ENCODE data around the gene TNFRSF19.

The TNFRSF19 gene

DNA sequence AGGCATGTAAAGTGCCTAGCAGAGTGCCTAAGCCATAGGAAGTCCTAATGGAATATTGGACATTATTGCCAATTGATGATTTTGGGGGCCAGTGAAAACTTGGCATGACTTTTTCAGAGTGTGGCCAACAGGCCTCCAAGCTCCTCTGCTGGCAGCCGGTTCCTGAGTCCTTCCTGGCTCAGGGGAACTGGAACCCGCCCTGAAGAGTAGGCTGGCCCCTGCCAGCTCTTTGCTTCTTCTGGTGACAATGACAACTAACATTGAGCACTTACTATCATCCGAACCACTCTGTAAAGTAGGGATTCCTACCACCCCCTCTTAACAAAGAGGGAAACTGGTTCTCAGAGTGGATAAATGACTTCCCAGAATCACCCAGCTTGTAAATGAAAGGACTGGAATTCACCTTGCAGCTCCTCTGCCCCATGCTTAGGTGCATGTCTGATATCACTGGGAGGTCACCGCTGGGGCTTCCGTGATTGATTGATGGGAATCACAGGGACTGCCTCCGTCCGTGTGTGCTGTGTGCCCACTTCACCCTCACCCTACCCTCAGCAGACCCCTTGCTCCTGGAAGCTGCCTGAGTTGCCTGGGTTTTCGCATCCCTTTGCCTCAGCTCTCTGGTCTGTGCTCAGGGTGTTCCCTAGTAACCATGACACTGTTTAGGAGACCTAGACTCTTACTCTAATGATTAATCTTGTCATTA, 50.6 kb downstream of the TNFRSF19 start:
- Histone ChIP-seq H3K27ac (no peak overlapping the region), H3K4me3 (no peak overlapping the region)

DNA sequence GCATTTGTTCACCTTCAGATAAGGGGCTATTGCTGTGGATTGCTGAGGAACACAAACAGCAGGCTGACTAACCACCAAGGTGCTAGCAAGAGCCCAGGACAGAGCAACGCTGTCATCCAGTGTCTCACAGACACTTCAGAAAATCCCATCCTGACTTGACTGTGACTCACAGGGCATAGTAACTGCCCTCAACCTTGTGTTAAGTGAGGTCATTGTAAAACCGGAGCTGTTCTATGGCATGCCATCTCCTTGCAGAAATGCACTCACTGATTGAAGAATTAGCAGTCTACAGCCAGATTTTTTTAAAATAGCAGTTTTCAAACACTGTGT, 51.1 kb downstream of the TNFRSF19 start:
- no peak overlapping the region for H3K27ac ChIP-seq
- H3K4me3 ChIP-seq: no peak overlapping the region

DNA sequence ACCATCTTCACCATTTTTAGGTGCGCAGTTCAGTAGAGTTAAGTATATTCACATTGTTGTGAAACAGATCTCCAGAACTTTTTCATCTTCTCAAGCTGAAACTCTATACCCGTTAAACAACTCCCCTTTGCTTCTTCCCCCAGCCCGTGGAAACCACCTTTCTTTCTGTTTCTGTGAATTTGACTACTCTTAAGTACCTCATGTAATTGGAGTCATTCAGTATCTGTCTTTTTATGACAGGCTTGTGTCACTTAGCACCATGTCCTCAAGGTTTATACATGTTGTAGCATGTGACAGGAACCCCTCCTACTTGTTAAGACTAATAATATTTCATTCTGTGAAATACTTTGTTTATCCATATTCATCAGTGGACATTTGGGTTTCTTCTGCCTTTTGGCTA, 52.8 kb downstream of the TNFRSF19 start:
- no peak overlapping the region for H3K27ac ChIP-seq
- no peak overlapping the region for H3K4me3 ChIP-seq

DNA sequence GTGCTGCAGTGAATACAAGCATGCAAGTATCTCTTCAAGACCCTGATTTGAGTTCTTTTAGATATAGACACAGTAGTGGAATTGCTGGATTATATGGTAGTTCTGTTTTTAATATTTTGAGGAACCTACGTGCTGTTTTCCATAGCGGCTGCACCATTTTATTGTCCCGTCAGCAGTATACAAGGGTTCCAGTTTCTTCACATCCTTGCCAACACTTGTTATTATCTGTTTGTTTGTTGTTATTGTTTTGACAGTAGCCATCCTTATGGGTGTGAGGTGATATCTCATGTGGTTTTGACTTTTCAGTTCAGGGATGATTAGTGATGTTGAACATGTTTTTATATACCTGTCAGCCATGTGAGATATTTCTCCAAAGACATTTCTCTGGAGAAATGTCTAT, 53.2 kb downstream of the TNFRSF19 start:
- no peak overlapping the region for H3K4me3 ChIP-seq

DNA sequence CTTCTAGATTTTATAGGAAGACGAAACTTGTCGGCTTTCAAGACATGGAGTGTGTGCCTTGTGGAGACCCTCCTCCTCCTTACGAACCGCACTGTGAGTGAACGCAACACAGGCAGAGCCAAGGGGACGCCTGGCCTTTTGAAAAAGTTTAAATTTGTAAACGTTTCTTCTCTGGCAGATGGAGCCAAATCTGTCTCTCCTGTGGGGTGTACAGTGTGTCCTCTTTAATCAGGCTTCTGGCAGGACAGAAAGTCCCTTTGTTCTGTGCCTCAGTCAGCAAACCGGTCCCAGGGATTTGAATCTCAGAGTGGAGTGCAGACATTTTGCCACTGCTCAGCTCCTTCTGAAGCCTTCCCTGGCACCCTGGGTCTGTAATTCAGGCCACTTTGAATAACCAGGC, 56.5 kb downstream of the TNFRSF19 start:
- Histone ChIP-seq H3K4me3 (no peak overlapping the region), H3K27ac (no peak overlapping the region)

More for the DNA sequence above, 53.2 kb downstream of the TNFRSF19 start:
- no peak overlapping the region for H3K27ac ChIP-seq

DNA sequence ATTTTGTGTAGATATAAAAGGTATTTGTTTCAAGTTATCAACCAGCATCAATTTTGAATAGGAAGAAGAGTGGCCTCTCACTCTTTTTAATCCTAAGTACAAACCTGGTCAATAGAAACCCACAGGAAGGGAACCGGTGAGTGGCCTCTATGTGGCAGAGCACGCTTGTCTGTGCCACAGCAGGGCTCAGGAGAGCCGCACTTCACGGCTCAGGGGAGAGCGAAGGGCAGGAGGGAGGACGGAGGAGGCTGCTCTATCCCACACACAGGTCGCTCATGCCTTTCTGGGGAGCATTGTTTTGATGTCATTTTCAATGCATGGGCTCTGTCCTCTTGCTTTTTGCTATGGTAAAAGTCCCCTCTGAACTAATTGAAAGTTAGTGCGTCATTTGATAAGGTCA, 57.2 kb downstream of the TNFRSF19 start:
- no peak overlapping the region for H3K4me3 ChIP-seq
- H3K27ac ChIP-seq: no peak overlapping the region

DNA sequence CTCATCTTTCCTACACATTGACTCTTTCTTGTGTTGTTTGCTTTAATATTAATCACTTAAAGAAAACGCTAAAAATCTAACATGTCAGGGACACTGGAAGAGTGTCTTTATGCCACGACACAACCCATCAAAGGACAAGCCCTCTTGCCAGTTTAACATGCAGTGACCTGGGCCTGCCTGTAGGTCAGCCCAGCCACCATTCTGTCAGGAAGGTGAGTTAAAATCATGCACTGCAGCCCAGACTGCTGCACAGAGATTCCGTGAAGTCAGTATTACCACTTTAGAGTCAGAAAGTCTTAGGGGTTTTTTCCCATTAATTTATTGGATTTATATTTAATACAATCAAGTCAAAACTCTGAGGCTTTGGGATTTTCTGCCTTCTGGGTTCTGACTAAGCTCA, 58.0 kb downstream of the TNFRSF19 start:
- Histone ChIP-seq H3K27ac (no peak overlapping the region), H3K4me3 (no peak overlapping the region)

DNA sequence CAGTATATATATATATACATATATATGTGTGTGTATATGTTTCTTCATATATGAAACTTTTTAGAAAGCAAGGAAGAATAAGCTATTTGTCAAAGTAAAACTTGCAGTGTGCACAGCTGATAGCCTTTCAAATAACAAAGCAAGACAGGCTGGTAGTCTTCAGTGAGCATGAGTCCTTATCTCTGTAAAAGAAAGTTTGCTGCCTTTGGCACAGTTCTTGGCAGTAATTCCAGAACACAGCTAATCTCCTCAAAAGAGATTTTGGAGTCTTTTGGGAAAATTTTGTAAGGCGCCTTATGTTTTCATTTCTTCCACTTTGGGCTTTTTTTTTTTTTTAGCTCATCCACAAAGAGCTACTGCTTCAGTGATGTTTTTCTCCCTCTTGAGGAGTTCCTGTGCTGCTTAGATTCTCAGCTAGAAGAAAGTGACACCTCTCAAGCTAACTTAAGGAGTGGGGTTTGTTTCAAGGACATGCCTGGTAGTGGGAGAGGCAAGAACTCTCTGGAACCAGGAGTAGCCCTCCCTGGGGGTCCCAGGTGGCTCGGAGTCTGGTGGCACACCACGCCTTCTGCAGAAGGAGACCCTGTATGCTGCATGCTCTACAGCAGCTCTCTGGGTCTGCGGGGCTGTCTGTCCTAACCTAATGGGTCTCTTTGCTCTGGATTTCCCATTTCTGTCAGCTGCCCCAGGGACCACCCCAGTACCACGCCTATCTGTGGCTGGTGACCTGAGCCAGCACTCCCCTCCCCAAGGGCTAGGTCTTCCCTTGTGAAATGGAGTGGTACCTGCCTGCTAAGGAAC, 58.8 kb downstream of the TNFRSF19 start:
- Histone ChIP-seq H3K4me3 (no peak overlapping the region), H3K27ac (no peak overlapping the region)

DNA sequence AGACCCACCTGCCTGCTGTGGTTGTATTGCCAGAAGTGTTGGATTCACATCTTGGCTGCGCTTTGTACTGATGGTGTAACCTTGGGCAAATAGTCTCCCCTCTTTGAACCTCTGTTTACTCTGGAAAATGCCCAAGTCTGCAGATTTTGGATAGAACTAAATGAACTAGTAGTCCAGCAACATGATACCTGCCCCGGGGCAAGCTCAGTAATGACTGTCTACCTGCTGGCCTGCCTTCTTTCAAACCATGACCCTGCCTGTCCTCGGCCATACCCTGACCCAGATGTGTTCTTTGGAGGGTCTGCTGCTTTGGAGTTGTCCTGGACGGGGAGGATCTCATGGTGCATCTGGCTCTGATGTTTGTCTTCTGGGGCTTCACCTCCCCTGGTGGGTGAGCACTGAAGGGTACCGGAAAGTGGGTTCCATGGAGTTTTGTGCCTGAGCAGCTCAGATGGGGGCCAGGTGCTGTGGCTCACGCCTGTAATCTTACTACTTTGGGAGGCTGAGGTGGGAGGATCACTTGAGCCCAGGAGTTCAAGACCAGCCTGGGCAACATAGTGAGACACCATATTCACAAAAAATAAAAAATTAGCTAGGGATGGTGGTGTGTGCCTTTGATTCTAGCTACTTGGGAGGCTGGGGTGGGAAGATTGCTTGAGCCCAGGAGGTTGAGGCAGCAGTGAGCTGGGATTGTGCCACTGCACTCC, 59.5 kb downstream of the TNFRSF19 start:
- Histone ChIP-seq H3K27ac (no peak overlapping the region), H3K4me3 (no peak overlapping the region)

DNA sequence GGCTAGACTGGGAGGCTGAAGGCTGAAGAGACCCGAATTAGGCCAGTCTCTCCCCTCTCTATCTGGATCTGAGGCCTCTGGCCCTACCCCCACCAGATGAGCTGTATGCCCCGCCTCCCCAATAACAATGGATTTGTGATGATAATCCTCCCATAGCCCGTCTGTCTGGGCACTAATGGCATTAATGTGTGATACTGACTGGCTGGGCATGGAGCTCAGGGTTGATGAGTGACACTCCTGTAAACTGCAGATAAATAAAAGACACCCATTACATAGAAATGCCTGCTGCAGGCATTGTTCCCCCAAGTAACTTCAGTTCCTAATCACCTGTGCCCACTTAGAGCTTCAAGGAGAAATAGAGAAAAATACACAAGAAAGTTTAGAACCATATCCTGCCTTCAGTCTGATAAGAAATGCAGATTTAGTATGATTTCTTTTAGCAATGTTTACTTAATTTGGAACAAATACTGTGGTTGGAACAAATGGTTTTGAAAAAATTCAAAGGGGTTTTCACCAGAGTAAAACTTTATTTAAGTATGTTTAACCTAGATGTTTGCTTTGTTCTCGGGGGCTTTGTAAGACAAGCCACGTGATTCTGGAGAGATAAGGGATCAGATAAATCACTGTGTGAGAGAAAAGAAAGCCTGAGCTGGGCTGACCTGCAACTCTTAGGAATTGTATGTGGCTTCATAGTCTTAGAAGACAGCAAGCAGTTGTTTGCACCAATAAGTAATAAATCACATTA, 60.3 kb downstream of the TNFRSF19 start:
- peak overlapping the region in 1 of 21 experiments; percentile 38 for H3K27ac ChIP-seq
- H3K4me3 ChIP-seq: no peak overlapping the region

DNA sequence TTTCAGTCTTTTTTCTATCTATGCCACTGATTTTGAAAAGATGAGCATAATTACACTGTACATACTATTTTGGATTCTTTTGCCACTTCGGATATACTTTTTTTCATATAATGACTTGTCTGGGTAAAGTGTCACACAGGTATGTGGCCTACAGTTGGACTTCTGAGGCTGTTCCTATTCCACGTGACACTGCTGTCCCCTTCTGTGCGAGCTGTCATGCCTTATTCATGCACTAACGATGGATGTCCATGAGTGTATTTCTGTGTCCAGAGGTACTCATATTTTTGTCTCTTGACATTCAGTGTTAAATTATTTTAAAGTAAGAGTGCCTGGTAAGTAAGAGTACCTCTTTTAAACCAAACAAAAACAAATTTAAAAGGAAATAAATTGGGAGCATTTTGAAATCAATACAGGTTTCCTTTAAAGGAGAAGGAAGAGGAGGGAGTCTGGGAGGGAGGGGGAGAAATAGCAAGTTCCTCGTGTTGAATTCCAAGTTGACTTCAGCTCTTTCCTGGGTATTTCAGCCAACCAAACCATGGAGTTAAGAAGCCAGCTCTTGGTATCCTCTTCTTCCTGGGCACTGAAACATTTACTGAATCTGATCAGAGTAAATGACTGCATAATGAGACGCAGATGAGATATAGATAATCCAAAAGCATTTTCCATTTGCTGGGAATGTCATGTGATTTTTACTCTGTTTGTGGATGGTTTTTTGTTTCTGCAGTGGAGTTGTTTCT, 61.3 kb downstream of the TNFRSF19 start:
- H3K4me3 ChIP-seq: no peak overlapping the region
- no peak overlapping the region for H3K27ac ChIP-seq

DNA sequence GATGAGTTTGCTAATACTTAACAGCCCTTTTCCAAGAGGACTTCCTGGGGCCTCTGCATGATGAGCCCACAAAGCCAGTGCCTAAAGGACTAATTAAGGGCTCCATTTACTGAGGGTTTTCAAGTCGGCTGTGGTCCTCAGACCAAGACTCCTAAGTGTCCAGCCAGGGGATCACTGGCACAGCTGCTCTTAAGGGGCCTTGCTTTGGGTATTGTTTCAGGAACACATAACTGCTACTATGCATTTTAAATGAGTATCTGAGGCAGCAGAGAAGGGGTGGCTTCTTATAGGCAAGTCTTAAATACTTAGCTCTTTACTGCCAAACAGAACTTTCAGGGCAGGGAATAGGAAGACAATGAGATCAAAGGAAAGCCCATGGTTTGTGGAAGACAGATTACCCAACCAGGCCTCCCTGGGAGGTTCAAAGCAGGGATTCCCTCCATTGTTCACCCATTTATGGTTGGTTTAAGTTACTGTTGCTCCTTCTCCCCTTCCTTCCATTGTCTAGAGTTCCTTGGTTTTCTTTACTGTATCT, 61.9 kb downstream of the TNFRSF19 start:
- H3K27ac ChIP-seq: no peak overlapping the region
- no peak overlapping the region for H3K4me3 ChIP-seq

DNA sequence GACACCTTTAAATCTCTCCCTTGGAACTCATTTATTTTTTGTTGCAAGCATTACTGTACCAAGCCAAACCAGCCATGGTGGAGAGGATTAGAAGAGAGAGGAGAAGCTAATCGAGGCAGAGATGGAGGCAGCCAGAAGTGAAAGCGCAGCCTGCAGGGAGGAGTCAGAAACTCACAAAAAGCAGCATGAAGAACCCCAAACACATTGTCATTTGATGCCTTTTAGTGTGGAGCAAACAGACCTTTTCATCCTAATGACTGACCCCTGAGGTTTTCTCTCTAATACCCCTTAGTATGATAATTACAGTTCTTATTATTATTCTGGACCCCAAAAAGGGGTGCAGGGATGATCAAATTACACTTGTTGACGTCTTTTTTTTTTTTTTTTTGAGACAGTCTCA, 62.5 kb downstream of the TNFRSF19 start:
- H3K4me3 ChIP-seq: no peak overlapping the region

DNA sequence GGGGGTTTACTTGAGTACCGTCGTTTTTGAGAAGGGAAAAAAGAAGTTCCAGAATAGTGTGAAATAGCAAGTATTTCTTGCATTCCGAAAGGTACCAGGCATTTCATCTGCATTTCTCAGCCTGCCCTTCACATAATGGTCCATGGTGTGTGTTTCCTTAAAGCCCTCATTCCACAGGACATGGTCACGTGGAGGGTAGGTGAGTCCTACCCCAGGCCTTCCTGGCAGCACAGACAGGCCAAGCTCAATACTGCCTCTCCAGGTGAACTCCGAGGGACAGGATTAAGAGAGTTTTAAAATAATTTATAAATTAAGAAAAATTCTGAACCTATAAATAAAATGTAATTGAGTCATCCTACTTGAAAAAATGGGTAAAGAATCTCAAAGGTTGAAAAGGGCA, 64.7 kb downstream of the TNFRSF19 start:
- Histone ChIP-seq H3K4me3 (no peak overlapping the region), H3K27ac (no peak overlapping the region)

More for the DNA sequence above, 62.5 kb downstream of the TNFRSF19 start:
- H3K27ac ChIP-seq: no peak overlapping the region

DNA sequence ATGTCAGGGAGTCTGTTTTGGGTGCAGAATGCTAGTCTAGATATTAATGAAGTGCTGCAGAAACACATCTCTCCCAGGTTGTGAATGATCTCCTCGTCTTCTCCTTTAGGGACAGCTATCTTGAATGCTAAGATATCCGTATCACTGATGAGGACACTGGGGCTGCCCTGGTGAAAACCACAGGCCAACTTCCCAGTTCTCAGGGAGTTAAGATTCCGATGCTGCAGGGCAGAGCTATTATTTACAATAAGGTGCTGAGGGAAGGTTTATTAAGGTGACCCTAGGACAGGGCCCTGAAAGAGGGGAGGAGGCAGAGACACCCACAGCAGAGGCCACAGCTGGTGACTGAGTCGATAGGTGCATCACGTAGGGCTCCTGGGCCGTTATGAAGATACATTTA, 66.1 kb downstream of the TNFRSF19 start:
- H3K4me3 ChIP-seq: no peak overlapping the region

DNA sequence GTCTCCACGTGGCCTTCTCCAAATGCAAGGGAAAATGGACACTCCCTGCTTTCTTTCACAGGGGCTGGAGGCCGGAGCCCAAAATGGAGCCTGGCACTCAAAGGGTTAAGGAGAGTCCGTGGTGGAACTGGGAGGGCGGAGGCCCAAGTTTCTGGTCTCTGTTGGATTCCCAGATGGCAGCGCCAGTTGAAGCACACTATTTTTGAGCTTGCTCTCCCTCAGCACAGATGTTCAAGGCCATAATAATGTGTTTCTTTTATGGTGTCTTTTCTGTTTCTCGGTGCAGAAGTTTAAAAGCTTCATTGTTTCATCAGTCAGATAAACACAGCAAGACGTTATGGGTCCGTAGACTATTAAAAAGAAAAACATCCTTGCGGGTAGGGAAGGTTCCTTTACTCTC, 67.6 kb downstream of the TNFRSF19 start:
- Histone ChIP-seq H3K4me3 (no peak overlapping the region), H3K27ac (peak overlapping the region in 2 of 21 experiments; percentile 30 to 35)

More for the DNA sequence above, 66.1 kb downstream of the TNFRSF19 start:
- H3K27ac ChIP-seq: no peak overlapping the region

DNA sequence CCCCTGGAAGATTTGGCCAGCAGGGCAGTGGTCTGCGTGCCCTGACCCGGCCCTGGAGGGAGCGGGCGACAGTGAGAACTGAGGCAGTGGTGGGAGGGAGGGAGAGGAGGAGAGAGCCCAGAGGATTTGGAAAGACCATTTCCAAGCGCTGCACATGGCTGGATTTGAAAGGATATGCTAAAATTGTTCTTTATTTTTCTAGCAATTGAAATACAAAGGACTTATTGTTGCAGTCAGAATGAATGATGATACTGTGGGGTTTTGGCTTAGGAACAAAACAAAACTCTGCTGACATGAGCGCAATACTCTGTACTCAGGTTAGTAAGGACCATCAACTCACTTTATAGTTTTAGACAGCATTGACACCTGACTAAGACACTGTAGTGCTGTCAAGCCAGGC, 69.5 kb downstream of the TNFRSF19 start:
- H3K27ac ChIP-seq: no peak overlapping the region
- H3K4me3 ChIP-seq: no peak overlapping the region

DNA sequence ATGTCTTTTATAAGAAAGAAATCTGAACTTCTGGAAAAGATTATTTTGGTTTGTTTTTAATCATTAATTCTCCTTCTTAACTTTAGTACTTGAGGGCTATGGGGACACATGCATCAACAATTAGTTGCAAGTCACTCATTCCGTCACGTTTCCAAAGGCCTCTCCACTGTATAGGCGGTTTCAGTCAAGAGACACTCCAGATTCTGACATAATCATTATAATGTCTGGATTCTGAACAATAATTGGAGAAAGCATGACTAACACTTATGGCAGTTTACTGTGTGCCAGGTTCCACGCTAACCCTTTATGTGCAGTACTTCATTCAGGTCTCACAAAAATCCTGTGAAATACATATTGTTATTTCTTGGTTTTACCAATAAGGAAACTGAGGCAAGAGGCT, 71.9 kb downstream of the TNFRSF19 start:
- Histone ChIP-seq H3K4me3 (no peak overlapping the region), H3K27ac (no peak overlapping the region)

Data from skin epidermis (tissue), 12 donors.